ENCODE data around the gene SMC2.

DNA sequence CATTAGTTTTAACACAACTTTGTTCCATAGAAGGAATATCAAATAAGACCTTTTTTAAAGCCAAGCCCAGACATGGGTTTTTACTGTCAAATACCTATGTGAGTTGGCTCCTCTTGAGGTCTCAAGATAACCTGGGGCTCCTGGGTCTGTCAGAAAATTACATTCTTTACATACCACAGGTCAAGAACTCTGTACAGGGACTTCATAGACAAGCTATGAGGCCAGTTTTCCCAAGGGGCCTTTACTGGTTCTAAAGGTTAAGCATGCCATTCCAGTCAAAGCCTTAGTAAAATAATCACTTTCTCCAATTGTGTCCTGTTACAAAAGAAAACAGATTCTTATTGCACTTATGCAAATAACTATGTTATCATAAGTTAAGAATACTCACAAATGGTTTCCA lies 15.5 kb upstream of the SMC2 start:
- TF ChIP-seq, protein P1, sequence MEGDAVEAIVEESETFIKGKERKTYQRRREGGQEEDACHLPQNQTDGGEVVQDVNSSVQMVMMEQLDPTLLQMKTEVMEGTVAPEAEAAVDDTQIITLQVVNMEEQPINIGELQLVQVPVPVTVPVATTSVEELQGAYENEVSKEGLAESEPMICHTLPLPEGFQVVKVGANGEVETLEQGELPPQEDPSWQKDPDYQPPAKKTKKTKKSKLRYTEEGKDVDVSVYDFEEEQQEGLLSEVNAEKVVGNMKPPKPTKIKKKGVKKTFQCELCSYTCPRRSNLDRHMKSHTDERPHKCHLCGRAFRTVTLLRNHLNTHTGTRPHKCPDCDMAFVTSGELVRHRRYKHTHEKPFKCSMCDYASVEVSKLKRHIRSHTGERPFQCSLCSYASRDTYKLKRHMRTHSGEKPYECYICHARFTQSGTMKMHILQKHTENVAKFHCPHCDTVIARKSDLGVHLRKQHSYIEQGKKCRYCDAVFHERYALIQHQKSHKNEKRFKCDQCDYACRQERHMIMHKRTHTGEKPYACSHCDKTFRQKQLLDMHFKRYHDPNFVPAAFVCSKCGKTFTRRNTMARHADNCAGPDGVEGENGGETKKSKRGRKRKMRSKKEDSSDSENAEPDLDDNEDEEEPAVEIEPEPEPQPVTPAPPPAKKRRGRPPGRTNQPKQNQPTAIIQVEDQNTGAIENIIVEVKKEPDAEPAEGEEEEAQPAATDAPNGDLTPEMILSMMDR (IDR thresholded peaks at IDR 0.05), result no peak
- no peak for TF ChIP-seq POLR2AphosphoS5 (IDR thresholded peaks at IDR 0.05)
